Renal cortical epithelial cell (primary cell): ENCODE data around the gene FUNDC1. TPM values are rescaled to one million over a fixed set of nuclear protein-coding genes. Genes with fewer than 3 reads are reported as not detected.
"Not testable (repeated sequence)": the region's sequence is repeated elsewhere in the genome, so short reads cannot be mapped to it uniquely, and the experiment has no call there.

Experiments
- DNase-seq: peaks from one replicate; pipeline ENCODE4 v3.0.0-alpha.2; 2011; ENCODE audit warnings: low read depth
- total RNA-seq: library from RNA; depleted of rRNA; stranded (reverse); fragments of >200 nt; gene quantifications from 2 replicates; pipeline ENCODE4 v1.2.3, GENCODE V29; 2014

Gene FUNDC1, protein sequence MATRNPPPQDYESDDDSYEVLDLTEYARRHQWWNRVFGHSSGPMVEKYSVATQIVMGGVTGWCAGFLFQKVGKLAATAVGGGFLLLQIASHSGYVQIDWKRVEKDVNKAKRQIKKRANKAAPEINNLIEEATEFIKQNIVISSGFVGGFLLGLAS
- total RNA-seq, result 21.9 and 26.4 TPM in 2 replicates

GRCh38 chrX:44542567-44543325, at the start of gene FUNDC1:
TSS of gene FUNDC1 (minus strand) at chrX:44542859. CDS start at chrX:44542832, 27 bp downstream.
- DNase-seq, result peak; percentile 88

DNA sequence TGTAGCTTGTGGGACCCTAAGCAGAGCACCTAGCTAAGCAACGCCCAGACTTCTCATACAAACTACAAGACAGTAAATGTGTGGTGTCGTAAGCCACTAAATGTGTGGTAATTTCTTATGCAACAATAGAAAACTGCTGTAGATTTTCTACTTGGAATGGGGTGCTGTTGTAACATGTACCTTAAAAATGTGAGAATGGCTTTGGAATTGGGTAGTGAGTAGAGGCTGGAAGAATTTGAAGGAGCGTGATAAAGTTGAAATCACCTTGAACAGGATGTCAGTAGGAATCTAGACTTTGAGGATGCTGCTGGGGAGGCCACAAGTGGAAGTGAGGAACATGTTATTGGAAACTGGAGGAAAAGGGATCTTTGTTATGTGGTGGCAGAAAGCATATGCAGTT, 43.2 kb upstream of the FUNDC1 start:
- no peak for DNase-seq

GRCh38 chrX:44580466-44580865, 37.8 kb upstream of the FUNDC1 start:
- DNase-seq, result peak; percentile 54

GRCh38 chrX:44572340-44572938, 29.8 kb upstream of the FUNDC1 start:
- no peak for DNase-seq

- no peak for DNase-seq
Measured at GRCh38 chrX:44570522-44570921, 27.9 kb upstream of the FUNDC1 start.

DNA sequence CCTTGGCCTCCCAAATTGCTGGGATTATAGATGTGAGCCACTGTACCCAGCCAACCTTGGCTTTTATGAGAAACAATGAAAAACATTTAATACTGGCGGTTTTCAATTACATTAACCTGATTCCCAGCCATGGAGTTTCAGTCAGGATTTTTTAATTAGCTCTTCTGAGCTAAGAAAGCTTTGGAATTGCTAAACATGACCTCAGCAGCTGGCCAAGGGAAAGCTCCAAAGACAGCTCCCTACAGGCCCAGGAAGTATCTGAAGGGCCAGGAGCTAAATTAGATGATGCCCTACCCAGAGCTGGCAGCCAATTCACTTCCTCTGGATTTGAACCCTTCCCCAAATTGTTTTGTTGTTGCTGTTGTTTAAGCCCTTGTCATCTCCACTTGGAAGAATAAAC, 26.5 kb upstream of the FUNDC1 start:
- DNase-seq, result no peak

GRCh38 chrX:44568196-44568595, 25.5 kb upstream of the FUNDC1 start:
- no peak for DNase-seq

DNA sequence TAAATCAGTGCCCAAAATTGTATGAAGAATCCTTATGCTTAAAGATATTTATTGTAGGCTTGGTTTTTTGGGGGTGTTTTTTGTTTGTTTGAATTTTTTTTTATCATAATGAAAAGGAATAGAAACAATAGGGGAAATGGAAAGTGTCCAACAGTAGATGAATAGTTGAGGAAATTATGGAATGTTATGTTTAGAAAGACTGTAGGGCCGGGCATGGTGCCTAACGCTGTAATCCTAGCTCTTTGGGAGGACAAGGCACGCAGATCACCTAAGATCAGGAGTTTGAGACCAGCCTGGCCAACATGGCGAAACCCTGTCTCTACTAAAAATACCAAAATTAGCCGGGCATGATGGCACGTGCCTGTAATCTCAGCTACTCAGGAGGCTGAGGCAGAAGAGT, 19.2 kb upstream of the FUNDC1 start:
- not testable (repeated sequence) for DNase-seq

GRCh38 chrX:44550563-44550962, 7.9 kb upstream of the FUNDC1 start:
- DNase-seq, result no peak

DNA sequence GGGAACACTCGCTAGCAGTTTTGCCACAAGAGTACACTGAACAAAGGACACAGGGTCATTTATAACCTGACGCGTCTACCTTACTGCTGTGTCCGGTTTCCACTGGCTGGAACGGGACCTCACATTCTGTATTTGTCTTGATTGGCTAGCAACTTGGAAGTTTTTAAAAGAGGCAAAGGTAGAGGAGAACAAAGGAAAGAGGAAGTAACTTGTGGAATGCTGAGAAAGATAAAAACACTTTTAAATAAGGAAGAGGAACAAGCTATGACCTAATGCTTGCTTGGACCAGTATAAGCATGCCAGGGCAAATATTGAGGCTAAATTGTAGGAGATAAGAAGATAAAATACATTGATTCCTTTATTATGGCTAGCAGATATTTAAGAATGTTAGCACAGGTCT, 2.8 kb upstream of the FUNDC1 start:
- DNase-seq, result not testable (repeated sequence)

DNA sequence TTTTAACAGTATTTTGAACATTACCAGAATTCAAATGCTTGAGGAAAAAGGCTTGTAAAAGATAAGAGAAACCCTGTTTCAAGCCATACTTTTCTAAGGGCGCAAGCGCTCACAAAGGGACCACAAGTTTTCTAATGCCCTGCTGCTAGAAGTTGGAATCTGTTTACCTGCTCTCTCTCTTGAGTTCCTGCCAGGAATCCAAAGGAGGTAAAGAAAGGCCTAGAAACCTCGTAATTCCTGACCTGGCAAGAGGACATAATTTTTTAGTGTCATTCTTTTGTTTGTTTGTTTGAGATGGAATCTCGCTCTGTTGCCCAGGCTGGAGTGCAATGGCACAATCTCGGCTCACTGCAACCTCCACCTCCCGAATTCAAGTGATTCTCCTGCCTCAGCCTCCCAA, 1.4 kb upstream of the FUNDC1 start:
- no peak for DNase-seq

DNA sequence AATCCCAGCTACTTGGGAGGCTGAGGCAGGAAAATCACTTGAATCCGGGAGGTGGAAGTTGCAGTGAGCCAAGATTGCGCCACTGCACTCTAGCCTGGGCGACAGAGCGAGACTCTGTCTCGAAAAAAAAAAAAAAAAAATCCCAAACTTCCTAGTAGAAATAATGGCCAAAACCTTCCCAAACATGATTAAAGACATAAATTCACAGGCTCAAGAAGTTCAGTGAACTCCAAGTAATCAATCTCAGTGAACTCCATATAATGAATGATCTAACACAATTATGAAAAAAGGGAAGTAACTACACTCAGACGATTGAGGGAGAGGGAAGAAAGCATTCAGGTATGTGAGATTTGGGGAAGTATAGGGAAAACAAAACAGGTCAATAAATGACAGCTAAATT, 6.5 kb downstream of the FUNDC1 start:
- no peak for DNase-seq

- DNase-seq, result no peak
Measured at GRCh38 chrX:44529310-44529709, 13.3 kb downstream of the FUNDC1 start.

- no peak for DNase-seq
Measured at GRCh38 chrX:44514272-44514671, 28.4 kb downstream of the FUNDC1 start.

DNA sequence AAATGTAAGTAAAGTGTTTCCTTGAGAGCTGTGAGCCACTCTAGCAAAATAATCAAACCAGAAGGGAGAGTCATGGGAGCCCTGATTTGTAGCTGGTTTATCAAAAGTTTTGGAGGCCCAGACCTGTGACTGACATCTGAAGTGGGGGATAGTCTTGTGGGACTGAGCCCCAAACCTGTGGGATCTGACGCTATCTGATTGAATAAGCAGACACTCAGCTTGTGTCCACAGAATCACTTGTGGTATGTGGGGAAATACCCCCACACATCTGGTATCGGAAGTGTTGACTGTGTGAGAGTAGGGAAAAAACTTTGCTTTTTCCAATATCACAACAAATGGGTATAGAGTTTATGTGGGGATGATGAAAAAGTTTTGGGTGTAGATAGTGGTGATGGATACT, 35.4 kb downstream of the FUNDC1 start:
- DNase-seq, result no peak

- peak; percentile 51 for DNase-seq
Measured at GRCh38 chrX:44506678-44507077, 36.0 kb downstream of the FUNDC1 start.

DNA sequence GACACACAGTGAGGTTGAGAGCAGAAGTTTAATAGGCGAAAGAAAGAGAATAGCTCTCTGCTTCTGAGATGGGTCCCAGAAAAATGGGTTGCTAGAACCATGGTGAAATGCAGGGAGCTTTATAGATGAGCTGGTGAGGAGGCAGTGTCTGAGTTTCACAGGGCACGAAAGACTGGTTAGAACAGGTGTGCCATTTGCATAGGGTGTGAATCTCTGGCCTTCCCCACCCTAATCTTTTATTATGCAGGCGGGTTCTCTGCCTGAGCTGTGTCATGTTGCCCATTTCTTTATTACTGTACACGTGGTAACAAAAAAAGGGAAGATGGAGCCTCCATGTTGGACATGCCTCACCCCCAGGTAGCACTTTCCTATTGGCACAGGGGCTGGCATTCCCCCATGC, 39.1 kb downstream of the FUNDC1 start:
- no peak for DNase-seq

GRCh38 chrX:44495091-44495490, 47.6 kb downstream of the FUNDC1 start:
- no peak for DNase-seq

DNA sequence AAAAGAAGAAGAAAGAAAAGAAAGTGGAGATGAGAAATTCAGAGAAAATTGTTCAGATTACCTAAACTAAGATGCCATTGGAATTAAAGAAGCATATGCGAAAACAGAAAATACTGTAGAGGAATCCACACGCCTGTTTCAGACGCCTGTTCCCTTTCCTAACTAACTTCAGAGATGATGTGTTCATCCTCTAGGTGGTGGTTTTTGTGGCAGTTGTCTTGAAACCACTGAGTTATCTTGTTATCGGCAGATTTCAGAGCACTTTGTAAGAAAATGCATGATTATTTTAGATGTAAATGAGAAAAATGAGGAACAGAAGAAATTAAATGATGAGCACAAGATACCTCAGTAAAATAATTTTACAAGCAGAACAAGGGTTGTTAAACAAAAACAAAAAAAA, 48.3 kb downstream of the FUNDC1 start:
- no peak for DNase-seq

GRCh38 chrX:44489515-44489914, 53.1 kb downstream of the FUNDC1 start:
- no peak for DNase-seq

DNA sequence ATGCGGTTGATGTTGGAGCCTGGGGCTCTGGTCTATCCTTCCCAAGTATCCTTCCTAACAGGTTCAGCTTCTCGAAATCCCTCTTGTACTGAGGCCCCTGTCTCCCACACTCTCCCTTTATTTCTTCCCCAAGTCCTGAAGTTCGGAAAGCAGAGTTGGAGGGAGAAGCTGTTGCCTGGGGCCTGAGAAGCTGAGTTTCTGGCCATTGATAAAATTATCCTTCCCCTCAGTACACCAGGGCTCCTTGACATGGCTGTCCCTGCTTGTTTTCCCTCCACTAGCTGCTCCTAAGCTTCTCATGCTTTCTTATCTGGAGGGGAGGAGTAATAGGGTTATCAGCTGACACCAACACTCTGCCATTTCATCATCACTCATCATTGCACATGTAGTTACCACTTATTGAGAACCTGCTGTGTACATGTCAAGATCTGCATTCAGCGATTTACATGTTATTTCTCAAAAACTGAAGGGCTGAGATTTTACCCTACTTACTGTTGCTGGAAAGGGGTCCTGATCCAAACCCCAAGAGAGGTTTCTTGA, 58.0 kb downstream of the FUNDC1 start:
- DNase-seq, result no peak

DNA sequence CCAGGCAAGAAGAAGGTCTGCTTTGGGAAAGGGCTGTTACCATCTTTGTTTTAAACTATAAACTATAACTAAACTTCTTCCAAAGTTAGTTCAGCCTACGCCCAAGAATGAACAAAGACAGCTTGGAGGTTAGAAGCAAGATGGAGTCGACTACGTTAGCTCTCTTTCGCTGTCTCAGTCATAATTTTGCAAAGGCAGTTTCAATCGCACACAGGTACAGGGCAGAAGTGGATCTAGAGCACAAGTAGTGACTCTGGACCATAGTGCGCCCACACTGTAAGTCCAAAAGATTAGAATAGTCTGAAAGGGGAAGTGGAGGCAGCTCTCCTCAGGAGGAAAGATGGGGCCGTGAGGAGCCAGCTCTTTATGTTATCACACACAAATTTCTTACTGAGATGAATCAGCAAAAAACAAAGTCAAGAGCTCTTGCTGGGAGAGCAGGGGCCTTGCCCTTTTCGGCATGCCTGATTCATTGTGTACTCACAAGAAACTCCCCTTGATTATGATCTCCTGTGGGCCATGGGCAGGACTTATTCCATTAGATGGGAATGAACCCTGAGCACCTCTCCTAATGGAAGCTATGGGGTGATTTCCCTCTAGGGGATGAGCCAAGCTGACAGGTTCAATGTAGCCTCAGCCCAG, 58.6 kb downstream of the FUNDC1 start:
- peak; percentile 24 for DNase-seq

DNA sequence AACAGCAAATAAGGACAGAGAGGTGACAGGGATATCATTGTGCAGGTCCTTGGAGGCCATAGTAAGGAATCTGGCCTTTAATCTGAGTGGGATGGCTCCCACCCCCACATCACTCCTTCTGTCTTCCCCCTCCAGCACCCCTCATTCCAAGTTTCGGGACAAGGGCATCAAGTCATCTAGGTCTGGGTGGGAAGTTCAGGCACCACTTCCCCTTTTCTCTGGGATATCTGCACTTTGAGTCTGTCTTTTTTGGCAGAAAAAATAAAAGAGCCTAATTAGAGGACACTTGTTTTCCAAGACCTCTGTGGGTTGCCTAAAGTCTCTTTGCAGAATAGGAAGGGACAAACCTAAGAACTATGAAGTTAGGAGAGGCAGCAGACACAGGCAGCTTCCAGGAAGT, 60.1 kb downstream of the FUNDC1 start:
- DNase-seq, result no peak
